HT-29 (cell line): ENCODE data around the gene NLRP6. TPM values are rescaled to one million over a fixed set of nuclear protein-coding genes. Genes with fewer than 3 reads are reported as not detected.
A peak's percentile ranks its signal among the peaks of the same experiment; 100 is the strongest.
"Not testable (repeated sequence)": the region's sequence is repeated elsewhere in the genome, so short reads cannot be mapped to it uniquely, and the experiment has no call there.

ENCODE experiments used
- DNase-seq: peaks from one replicate; pipeline ENCODE4 v3.0.0-alpha.2; 2015; ENCODE audit warnings: low spot score
- total RNA-seq: library from RNA; depleted of rRNA; stranded (reverse); fragments of >200 nt; shearing (Covaris generic); gene quantifications from 2 replicates; pipeline ENCODE4 v1.2.3, GENCODE V29; 2014; rRNA removed

Gene NLRP6
- not detected in 2 replicates for total RNA-seq

GRCh38 chr11:278001-278951 lies at the start of gene NLRP6:
Gene NLRP6, plus strand, starts transcription at chr11:278407. Its CDS starts 163 bp downstream, at chr11:278570.
- DNase-seq = no peak

DNA sequence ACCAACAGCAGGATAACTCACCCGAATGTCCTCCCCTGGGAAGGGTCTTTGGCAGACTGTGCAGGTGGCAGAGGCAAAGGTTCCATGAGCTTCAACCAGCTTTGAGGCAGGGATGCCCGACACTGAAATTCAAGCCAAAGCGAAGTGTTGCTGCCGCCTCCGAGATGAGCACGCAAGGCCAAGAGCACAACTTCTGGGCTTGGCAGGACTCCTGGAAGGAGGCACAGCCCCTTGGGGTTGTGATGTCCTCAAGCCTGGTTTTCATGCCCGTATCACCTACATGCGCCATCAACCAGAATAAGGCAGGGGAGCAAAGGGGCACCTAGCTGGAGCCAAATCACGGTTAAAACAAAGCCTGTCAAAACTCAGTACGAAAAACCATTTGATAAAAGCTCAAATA lies 47.8 kb upstream of the NLRP6 start:
- DNase-seq = no peak

DNA sequence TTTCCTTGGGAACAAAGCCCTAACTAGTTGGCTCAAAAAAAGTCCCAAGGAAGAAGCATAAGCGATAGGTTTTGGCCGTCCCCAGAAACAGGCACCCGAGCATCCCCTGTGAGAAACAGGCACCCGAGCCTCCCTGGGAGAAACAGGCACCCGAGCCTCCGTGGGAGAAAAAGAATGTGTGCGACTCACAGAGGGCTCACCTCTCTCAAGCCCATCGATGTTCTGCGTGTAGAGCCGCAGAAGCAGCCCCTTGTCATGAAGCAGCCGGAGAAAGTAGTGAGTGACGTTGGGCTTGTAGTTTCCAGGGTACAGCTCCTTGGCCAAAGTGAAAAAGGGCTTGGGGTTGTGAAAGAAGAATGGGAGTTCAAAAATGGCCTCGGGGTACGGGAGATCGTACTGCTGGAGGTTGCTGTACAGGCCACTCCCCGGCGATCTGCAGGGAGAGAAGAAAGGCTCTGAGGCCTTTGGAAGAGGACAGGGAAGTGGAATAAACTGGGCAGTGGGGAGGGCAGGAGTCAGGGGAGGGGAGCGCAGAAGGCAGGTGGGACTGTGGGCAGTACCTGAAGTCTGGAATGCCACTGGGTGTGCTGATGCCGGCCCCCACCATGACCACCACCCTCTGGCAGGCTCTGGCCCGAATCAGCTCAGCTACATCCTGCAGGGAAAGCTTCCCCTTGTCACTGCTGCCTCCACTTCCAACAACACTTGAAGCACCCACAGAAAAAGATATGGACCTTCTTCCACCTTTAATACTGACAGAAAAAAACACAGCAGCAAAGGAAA lies 45.2 kb upstream of the NLRP6 start:
- no peak for DNase-seq

DNA sequence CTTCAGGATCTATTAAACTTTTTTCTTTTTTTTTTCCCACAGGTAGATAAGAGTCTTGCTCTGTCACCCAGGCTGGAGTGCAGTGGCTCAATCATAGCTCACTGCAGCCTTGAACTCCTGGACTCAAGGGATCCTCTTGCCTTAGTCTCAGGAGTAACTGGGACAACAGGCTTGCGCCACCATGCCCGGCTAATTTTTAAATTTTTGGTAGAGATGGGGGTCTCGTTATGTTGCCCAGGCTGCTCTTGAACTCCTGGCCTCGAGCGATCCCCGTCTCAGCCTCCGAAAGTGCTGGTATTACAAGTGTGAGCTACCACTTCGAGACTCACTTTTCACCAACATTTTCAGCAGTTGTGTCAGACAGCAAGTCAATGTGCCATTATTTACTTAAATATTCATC lies 43.0 kb upstream of the NLRP6 start:
- no peak for DNase-seq

DNA sequence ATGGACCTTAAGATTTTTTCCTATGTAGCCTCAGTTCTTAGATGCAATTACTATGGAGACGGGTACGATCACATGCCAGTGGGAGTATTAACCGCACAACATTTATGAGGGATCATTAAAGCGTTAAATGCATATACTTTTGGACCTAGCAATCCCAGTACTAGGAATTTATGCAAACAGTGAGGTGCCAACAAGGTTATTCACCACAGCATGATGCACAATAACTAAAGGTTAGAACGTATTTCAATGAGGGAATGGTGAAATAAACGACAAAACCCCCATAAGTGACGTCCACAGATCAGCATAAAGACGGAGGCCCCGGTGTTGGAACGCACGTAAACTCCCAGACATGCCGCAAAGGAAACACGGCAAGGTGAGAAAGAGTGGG lies 42.6 kb upstream of the NLRP6 start:
- DNase-seq = peak; percentile 47

- peak; percentile 87 for DNase-seq
Measured at GRCh38 chr11:235997-236773, 42.0 kb upstream of the NLRP6 start, which contains the start of gene SIRT3. Gene SIRT3, minus strand, starts transcription at chr11:236342. Its CDS starts 14 bp downstream, at chr11:236328.

GRCh38 chr11:236774-237767 lies 41.1 kb upstream of the NLRP6 start, which contains the start of gene PSMD13:
Gene PSMD13, plus strand, starts transcription at chr11:236976. Its CDS starts 74 bp downstream, at chr11:237050.
- peak; percentile 92 for DNase-seq

DNA sequence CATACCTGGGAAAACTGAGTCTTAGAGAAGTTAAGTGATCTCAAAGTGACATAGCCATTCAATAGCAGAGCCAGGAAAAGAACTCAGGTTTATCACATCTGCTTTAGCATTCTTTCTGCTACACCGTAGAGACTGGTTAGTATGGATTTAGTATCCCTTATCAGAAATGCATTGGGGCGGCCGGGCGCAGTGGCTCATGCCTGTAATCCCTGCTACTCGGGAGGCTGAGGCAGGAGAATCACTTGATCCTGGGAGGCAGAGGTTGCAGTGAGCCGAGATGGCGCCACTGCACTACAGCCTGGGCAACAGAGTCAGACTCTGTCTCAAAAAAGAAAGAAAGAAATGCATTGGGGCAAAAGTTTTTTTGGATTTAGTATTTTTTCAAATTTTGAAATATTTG lies 39.9 kb upstream of the NLRP6 start:
- DNase-seq = not testable (repeated sequence)

DNA sequence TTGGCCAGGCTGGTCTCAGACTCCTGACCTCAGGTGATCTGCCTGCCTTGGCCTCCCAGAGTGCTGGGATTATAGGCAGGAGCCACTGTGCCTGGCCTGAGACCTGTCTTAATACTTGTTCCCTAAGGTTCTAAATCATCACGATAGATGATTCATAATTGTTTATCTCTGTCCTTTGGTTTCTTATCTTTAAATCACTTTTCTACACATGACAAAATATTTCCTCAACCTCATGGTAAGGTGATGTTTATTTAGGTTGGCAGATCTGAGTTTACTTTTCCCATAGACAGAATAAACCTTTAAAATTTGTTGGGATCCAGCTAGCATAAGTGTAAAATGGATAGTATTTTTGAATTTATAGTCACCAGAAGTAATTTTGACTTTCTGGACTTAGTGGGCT lies 37.9 kb upstream of the NLRP6 start:
- no peak for DNase-seq

- DNase-seq = no peak
Measured at GRCh38 chr11:241634-242033, 36.6 kb upstream of the NLRP6 start.

DNA sequence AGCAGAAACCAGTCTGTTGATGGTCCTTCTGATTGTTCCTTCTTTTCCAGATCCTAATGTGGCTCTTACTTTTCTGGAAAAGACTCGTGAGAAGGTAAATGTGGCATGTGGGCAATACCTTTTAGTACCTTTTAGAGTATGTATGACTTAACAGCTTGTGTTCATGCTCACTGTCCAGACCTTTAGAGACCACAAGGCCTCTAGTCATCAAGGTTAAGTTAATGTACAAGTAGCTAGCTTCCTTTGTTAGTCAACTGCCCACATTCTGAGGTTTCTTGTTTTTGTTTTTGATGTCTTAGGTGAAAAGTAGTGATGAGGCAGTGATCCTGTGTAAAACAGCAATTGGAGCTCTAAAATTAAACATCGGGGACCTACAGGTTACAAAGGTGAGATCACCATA lies 33.8 kb upstream of the NLRP6 start:
- no peak for DNase-seq

- DNase-seq = no peak
Measured at GRCh38 chr11:249062-249461, 29.1 kb upstream of the NLRP6 start.

DNA sequence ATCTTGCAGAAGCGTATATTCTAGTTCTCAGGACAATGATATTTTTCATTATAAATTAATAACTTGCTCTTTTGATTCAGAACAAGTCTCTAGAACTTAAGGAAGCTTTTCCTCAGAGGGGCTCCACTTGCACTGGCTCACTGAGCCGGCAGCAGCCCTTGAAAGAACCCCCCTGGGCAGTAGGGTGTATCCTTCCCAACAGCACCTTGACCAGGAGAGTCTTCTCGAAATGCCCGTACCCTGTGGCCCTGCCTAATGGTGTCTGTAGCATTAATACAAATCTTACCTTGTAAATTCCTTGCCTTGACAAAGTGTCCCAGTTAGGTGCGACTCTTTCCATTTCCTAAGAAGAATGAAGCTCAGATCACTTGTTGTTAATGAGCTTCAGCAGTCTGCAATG lies 27.9 kb upstream of the NLRP6 start:
- no peak for DNase-seq

GRCh38 chr11:250740-251299 lies 27.4 kb upstream of the NLRP6 start:
- peak; percentile 61 for DNase-seq

DNA sequence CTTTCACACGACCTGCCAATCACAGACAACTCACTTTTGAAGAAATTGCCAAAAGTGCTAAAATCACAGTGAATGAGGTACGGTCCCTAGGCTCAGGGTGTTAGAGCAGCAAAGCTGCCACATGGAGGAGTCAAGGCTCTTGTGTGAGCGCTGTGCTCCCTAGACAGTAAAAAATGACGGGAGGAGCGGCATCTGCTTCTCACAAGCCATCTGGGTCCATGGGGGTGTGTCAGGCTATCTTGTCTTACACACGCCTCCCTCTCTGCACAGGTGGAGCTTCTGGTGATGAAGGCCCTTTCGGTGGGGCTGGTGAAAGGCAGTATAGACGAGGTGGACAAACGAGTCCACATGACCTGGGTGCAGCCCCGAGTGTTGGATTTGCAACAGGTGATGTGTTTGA lies 26.7 kb upstream of the NLRP6 start:
- no peak for DNase-seq

- DNase-seq = no peak
Measured at GRCh38 chr11:252666-253065, 25.5 kb upstream of the NLRP6 start.

GRCh38 chr11:253160-253885 lies 24.9 kb upstream of the NLRP6 start:
- no peak for DNase-seq

DNA sequence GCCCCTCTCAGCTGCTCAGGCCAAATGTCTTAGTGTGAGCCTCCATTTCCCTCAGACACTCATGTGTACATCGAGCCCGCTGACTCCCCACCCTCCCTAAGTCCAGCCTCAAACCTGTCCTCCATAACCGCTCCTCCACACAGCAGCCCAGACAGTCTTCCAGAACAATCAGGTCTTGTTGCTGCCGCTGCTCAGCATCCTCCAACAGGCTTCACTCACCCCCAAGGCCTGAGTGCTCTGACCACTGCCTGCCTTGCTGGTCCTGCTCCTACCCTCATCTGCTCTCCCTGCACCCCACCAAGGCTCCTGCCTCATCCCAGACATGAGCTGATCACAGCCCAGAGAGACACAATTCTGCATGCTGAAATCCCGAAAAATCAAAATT lies 24.3 kb upstream of the NLRP6 start:
- no peak for DNase-seq

DNA sequence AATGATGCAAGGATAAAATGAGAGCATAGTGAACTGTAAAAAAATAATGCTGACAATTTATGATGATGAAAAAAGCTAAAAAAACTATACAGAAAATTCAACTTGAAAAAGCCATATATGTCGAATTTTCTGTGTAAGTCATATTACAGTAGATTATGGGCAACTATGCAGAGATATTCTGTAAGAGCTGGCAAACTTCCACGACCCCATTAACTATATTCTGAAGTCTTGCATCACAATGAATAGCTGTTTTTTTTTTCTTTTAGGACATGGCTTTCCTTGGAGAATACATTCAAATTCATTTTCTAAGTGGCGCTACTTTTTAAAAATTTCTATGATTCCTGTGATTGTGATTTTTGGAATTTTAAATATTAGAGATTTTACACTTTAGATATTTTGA lies 23.0 kb upstream of the NLRP6 start:
- DNase-seq = no peak
